ENCODE results near the gene MYH10.
A peak's percentile ranks its signal among the peaks of the same experiment; 100 is the strongest.

Gene MYH10

GRCh38 chr17:8435245-8436168, 195.0 kb downstream of the MYH10 start, which contains the start of gene NDEL1:
Gene NDEL1 (plus strand): TSS chr17:8435884. CDS start chr17:8444272, 8,388 bp downstream.
- Histone ChIP-seq H3K9me3 (ENCODE audit: control insufficient read depth, low read length) (no peaks in the 10 kb centered on the region), H3K4me1 (ENCODE audit: control insufficient read depth, insufficient read depth, low read length, poor library complexity, severe bottlenecking) (peaks cover under 1% of the 10 kb centered on the region), H3K4me3 (ENCODE audit: extremely low read depth, insufficient read depth, low read length, poor library complexity, severe bottlenecking) (peak within 1 kb of the TSS; percentile 94), H3K27ac (ENCODE audit: low read depth, low read length, severe bottlenecking) (peak within 1 kb of the TSS; percentile 99), H3K36me3 (ENCODE audit: control insufficient read depth, insufficient read depth, low read length) (peaks cover 24% of the 10 kb centered on the region)
- 2 to 4% methylated on average over 52 of the region's 68 CpGs for WGBS, 2 experiments (ENCODE audit: insufficient coverage in 2 of 2)

GRCh38 chr17:8430966-8431365, 199.6 kb downstream of the MYH10 start:
- Histone ChIP-seq H3K9me3 (ENCODE audit: control insufficient read depth, low read length) (no peaks in the 10 kb centered on the region), H3K4me3 (ENCODE audit: extremely low read depth, insufficient read depth, low read length, poor library complexity, severe bottlenecking) (no peak overlapping the region), H3K4me1 (ENCODE audit: control insufficient read depth, insufficient read depth, low read length, poor library complexity, severe bottlenecking) (peaks cover 4% of the 10 kb centered on the region), H3K27ac (ENCODE audit: low read depth, low read length, severe bottlenecking) (no peak overlapping the region), H3K36me3 (ENCODE audit: control insufficient read depth, insufficient read depth, low read length) (no peaks in the 10 kb centered on the region)
- WGBS, 2 experiments (ENCODE audit: insufficient coverage in 2 of 2) = 91 to 94% methylated on average over 6 to 7 of the region's 7 CpGs

GRCh38 chr17:8426802-8427201, 203.7 kb downstream of the MYH10 start:
- Histone ChIP-seq H3K4me3 (ENCODE audit: extremely low read depth, insufficient read depth, low read length, poor library complexity, severe bottlenecking) (no peak overlapping the region), H3K27ac (ENCODE audit: low read depth, low read length, severe bottlenecking) (no peak overlapping the region), H3K9me3 (ENCODE audit: control insufficient read depth, low read length) (no peaks in the 10 kb centered on the region), H3K4me1 (ENCODE audit: control insufficient read depth, insufficient read depth, low read length, poor library complexity, severe bottlenecking) (peaks cover 4% of the 10 kb centered on the region), H3K36me3 (ENCODE audit: control insufficient read depth, insufficient read depth, low read length) (no peaks in the 10 kb centered on the region)
- WGBS, 2 experiments (ENCODE audit: insufficient coverage in 2 of 2) = 100% methylated on average over 1 of the region's 3 CpGs; no CpG with 5 or more reads in 1 of the 2 experiments

- Histone ChIP-seq H3K4me1 (ENCODE audit: control insufficient read depth, insufficient read depth, low read length, poor library complexity, severe bottlenecking) (peaks cover 4% of the 10 kb centered on the region), H3K9me3 (ENCODE audit: control insufficient read depth, low read length) (no peaks in the 10 kb centered on the region), H3K4me3 (ENCODE audit: extremely low read depth, insufficient read depth, low read length, poor library complexity, severe bottlenecking) (no peak overlapping the region), H3K36me3 (ENCODE audit: control insufficient read depth, insufficient read depth, low read length) (no peaks in the 10 kb centered on the region), H3K27ac (ENCODE audit: low read depth, low read length, severe bottlenecking) (no peak overlapping the region)
- 79 to 85% methylated on average over 4 to 6 of the region's 6 CpGs for WGBS, 2 experiments (ENCODE audit: insufficient coverage in 2 of 2)
Measured at GRCh38 chr17:8426094-8426720, 204.3 kb downstream of the MYH10 start.
